DOHH2 (cell line): ENCODE results near the gene ENTPD8.

Experiments
- EZH2phosphoT487 ChIP-seq: fragments of 200-600 bp; sonication (generic); IDR thresholded peaks from 2 replicates; pipeline ENCODE4 v1.6.1; 2017; ENCODE audit warnings: borderline replicate concordance, mild to moderate bottlenecking, antibody characterized with exemption, low read length, moderate library complexity, mixed read lengths
- TF ChIP-seq, protein P1 (sequence below): fragments of 200-600 bp; sonication (generic); IDR thresholded peaks from one replicate; pipeline ENCODE4 v1.5.1; 2014; ENCODE audit warnings: antibody characterized with exemption, mild to moderate bottlenecking, low read depth, low read length; ENCODE audit not compliant: poor library complexity, severe bottlenecking

GRCh38 chr9:137478962-137479861 lies 38.1 kb upstream of the ENTPD8 start:
- TF ChIP-seq, protein P1, sequence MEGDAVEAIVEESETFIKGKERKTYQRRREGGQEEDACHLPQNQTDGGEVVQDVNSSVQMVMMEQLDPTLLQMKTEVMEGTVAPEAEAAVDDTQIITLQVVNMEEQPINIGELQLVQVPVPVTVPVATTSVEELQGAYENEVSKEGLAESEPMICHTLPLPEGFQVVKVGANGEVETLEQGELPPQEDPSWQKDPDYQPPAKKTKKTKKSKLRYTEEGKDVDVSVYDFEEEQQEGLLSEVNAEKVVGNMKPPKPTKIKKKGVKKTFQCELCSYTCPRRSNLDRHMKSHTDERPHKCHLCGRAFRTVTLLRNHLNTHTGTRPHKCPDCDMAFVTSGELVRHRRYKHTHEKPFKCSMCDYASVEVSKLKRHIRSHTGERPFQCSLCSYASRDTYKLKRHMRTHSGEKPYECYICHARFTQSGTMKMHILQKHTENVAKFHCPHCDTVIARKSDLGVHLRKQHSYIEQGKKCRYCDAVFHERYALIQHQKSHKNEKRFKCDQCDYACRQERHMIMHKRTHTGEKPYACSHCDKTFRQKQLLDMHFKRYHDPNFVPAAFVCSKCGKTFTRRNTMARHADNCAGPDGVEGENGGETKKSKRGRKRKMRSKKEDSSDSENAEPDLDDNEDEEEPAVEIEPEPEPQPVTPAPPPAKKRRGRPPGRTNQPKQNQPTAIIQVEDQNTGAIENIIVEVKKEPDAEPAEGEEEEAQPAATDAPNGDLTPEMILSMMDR = no peak
- TF ChIP-seq EZH2phosphoT487 = no peak
